ENCODE data around the gene MLLT1.
"Not testable (repeated sequence)": the region's sequence is repeated elsewhere in the genome, so short reads cannot be mapped to it uniquely, and the experiment has no call there.

Gene MLLT1, protein sequence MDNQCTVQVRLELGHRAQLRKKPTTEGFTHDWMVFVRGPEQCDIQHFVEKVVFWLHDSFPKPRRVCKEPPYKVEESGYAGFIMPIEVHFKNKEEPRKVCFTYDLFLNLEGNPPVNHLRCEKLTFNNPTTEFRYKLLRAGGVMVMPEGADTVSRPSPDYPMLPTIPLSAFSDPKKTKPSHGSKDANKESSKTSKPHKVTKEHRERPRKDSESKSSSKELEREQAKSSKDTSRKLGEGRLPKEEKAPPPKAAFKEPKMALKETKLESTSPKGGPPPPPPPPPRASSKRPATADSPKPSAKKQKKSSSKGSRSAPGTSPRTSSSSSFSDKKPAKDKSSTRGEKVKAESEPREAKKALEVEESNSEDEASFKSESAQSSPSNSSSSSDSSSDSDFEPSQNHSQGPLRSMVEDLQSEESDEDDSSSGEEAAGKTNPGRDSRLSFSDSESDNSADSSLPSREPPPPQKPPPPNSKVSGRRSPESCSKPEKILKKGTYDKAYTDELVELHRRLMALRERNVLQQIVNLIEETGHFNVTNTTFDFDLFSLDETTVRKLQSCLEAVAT

DNA sequence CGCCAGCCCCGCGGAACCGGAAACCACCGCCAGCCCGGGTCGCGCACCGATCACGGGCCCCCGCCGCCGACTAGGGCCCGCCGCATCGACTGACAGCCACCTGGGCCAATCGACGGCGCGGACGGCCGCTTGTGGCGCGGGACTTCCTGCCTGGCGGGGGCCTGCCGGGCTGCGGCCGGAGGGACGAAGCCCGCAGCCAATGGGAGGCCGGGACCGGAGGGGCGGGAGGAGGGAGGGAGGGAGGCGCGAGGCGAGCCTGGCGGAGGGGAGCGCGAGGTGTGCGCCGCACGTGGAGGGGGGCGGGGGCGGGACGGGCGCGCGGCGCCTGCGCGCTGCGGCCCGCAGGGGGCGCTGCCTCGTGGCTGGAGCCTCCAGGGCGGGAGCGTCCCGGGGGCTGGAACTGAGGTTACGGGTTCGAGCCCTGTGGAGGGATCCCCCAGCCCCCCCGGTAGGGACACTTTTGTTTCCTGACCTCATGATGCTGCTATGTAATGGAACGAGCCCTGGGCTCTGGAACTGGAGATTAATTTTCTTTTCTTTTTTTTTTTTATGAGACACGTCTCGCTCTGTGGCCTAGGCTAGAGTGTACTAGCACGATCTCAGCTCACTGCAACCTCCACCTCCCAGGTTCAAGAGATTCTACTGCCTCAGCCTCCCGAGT, at the start of gene MLLT1:
Gene MLLT1, minus strand, starts transcription at position 45 of the 661 bp plus-strand sequence. CDS start 191 bp downstream, outside the sequence.
- peak; percentile 65 to 98 (median 92) for DNase-seq

DNA sequence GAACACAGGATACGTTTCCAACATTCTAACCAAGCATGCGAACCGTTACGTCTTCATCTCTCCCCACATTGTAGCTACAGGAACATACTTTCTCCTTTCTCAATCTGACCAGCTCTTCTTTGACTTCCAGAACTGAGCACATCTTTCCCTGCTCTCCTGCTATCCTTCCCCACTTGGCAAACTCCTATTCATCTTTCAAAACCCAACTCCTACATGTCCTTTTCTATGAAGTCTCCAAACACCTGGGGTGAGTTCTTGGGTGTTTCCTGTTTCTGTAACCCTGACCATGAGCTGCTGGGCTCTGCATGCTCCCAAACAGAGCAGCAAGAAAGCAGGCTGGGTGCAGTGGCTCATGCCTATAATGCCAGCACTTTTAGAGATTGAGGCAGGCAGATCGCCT, 47.0 kb upstream of the MLLT1 start:
- no peak for DNase-seq

DNA sequence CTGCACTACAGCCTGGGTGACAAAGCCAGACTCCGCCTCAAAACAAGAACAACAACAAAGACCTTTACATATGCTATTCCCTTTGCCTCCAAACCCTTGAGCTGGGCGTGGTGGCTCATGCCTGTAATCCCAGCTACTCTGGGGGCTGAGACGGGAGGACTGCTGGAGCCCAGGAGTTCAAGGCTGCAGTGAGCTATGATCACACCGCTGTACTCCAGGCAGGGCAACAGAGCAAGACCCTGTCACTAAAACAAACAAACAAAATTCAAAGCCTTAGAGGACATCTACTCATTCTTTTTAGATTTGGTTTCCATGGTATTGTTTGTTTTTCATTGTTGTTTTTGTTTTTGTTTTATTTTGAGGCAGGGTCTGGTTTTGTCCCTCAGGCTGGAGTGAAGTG, 45.8 kb upstream of the MLLT1 start:
- DNase-seq = no peak

DNA sequence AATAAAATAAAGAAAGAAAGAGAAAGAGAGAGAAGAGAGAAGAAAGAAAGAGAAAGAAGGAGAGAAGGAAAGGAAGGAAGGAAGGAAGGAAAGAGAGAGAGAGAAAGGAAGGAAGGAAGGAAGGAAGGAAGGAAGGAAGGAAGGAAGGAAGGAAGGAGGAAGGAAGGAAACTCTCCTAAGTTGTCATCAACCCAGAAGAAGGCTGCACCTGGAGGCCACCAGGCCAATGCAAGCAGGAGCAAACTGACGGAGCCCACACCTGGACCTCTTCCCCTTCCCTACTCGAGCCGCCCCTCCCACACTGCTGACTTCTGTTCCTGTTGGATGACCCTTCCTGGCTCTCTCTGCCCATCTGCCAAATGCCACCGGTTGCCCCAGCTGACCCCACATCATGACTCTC, 45.0 kb upstream of the MLLT1 start:
- DNase-seq = no peak

DNA sequence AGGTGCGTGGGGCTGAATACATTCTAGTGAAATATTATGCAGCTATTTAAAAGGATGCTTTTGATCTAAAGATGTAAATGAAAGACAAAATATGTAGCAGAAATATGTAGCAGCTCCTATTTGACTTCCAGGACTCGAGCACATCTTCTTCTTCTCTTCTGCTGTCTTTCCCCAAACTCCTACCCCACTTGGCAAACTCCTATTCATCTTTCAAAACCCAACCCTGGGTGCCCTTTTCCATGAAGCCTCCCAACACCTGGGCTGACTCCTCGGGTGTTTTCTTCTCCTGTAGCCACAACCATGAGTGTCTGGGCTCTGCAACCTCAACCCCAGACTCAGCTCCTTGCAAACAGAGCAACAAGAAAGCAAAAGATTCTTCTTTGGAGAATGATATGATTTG, 42.5 kb upstream of the MLLT1 start:
- DNase-seq = no peak

DNA sequence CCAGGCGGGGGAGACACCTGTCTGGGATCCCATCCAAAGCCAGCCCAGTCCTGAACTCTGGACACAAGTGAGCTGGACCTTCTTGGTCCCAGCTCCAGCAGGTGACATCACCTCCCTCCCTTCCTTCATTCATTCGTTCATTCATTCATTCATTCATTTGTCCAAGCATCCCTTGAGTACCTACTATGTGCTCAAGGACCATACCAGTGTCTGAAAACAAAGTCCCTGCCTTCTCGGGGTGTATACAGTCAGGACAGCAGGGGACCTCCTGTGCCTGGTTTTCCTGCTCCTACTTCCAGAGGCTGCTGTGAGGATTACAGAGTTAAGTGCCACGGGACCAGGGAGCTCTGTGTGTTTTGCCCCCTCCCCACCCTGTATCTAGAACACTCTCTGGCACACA, 39.6 kb upstream of the MLLT1 start:
- no peak for DNase-seq

DNA sequence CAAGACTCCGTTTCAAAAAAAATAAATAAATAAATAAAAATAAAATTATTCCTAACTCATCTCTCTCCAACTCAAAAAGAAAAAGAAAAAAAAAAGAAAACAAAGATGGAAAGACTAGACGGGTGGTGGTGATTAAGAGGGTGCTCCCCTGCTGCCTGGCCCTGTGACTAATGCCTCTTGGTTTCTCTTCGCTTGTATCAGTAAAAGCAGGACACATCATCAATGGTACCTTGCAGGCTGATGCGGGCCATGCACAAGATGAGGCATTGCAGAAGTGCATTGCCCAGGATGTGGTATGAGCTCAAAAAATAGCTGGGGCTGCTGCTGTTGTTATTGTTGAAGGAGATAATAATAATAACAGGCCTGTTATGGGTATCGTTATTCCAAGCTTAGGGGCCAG, 39.0 kb upstream of the MLLT1 start:
- no peak for DNase-seq

DNA sequence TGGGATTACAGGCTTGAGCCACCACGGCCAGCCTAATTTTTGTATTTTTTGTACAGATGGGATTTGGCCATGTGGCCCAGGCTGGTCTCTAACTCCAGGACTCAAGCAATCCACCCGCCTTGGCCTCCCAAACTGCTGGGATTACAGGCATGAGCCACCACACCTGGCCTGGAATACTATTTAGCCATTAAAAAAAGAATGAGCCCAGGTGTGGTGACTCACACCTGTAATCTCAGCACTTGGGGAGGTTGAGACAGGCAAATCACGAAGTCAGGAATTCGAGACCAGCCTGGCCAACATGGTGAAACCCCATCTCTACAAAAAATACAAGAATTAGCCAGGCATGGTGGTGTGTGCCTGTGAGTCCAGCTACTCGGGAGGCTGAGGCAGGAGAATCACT, 35.9 kb upstream of the MLLT1 start:
- not testable (repeated sequence) for DNase-seq

DNA sequence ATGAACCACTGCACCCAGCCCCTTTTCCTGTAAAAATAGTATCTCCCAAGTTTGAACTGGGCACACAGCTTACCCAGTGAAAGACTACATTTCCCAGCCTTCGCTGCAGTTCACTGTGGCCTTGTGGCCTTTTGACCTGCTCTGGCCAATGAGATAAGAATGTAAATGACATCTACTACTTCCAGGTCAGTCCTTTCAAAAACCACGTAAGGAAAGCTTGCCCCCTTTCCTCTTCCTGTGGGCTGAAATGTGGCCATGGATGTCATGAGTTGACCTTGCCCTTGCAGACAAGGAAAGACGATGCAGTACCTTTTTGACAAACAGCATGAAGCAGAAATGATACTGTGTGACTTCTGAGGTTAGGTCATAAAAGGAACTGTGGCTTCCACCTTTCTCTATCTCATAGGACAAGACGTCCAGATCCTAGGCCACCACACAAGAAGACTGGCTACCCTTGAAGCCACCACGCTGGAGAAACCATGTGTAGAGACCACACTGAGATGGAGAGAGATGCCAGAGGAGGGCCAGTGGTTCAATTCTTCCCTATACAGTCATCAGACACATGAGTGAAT, 33.7 kb upstream of the MLLT1 start:
- no peak for DNase-seq

DNA sequence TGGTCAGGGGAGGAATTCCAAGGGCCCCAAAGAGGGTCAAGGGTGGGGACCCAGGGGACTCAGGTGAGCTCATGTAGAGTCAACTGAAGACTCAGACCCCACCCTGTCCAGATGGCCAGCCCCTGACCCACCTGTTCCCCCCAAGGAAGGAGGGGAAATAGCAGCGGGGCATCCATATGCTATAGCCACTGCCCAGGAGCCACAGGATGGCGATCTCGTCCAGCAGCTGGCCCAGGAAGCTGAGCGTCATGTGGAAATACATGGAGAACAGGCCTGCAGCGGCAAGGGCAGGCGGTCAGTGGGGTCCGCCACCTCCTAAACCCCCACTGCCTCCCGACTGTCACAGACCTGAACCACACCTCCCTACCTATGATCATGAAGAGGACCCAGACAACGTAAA, 32.2 kb upstream of the MLLT1 start:
- no peak for DNase-seq

DNA sequence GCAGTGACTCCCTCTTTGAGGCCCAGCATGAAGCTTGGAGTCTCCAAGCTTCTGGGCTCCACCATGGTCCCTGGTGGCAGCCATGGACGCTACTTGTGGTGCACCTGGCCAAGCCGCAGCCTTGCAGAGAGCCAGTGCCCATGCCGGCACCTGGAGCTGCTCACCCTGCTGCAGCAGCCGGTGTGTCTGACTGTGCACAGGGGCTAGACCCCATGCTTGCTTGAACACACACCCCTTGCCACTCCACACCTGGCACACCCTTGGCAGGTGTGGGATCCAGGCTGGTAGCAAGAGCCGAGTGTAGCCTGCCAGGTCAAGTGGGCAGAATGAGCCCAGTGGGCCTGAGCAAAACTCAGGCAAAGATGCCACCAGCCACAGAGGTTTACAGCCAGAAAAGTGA, 18.6 kb upstream of the MLLT1 start:
- DNase-seq = no peak

DNA sequence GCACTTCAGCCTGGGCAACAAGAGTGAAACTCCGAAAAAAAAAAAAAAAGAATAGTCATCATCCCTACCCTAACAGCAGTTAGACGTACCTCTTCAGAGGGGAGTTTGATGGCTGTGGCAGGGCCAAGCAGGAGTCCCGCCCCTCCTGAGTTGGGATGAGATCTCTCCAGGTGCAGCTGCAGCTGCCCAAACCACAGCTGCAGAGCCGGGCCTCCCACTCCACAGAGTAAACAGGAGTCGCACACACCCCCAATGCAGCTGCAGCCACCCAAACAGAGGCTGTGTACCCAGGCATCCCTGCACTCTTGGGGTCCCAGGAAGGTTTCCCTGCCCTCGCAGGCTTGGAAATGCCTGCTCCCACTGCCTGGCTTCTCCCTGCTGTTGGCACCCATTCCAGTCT, 17.4 kb upstream of the MLLT1 start:
- DNase-seq = no peak

DNA sequence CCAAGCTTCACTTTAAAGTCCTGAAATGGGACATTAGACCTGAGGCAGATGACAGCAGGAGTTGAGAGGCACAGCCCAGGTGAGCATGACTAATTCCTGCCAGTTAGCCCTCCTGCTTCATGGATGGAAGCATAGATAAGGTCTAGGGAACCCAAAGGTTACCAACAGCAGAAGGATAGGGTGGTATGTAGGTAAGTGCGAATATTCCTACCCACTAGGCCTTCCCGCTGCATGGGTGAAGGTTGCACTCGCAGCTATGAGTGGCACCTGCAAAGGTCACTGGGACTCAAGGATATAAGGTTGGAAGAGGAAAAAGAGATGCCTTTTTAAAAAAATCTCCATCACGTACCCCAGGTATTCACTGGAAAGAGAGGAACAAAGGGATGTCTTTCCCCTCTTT, 12.2 kb upstream of the MLLT1 start:
- DNase-seq = no peak

DNA sequence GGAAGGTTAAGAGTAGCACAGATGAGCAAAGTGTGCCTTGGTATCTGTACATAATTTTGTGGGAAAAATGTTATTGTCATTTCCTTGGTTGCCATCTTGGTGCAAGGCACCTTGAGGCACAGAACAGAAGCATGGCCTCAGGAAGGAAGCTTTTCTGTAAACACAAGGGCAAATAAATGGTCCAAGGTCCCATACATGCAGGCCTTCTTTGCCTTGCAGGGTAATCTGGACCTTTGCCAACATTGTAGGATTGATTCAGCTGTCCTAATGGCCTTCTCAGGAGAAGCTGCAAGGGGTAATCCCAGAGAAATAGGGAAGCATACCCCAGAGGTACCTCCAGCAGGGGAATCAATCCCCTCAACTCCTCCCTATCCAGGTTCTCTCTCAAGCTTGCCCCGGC, 9.0 kb upstream of the MLLT1 start:
- no peak for DNase-seq

DNA sequence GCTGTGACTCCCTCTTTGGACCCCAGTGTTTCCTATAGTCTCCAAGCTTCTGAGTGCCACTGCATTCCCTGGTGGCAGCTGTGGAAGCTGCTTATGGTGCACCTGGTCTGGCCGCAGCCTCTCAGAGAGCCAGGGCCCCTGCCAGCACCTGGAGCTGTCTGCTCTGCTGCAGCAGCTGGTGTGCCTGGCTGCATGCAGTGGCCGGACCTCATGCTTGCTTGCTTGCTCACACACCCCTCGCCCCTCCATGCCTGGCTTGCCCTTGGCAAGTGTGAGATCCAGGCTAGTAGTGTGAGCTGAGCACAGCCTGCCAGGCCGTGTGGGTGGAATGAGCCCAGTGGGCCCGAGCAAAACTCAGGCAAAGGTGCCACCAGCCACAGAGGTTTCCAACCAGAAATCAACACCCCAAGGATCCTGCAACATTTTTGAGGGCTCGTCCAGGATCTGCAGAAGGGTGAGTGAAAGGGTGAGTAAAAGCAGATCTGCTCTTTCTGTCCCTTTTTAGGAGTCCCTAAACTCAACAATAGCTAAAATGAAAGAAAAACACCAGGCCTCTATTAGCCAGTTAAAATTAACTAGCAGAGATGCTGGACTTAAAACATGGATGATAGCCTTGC, 7.6 kb upstream of the MLLT1 start:
- DNase-seq = no peak

DNA sequence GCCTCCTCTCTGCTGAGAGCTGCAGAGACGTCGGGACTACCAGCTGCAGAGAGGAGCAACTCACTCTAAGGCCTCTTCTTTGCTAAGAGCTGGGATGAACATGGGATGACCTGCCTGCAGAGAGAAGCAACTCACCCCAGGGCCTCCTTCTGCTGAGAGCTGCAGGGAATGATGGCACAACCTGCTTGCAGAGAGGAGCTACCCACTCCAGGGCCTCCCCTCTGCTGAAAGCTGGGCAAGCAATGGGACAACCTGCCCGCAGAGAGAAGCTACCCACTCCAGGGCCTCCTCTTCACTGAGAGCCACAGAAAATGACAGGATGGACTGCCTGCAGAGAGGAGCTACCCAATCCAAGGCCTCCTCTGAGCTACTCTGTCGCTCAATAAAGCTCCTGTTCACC, 6.9 kb upstream of the MLLT1 start:
- DNase-seq = no peak

DNA sequence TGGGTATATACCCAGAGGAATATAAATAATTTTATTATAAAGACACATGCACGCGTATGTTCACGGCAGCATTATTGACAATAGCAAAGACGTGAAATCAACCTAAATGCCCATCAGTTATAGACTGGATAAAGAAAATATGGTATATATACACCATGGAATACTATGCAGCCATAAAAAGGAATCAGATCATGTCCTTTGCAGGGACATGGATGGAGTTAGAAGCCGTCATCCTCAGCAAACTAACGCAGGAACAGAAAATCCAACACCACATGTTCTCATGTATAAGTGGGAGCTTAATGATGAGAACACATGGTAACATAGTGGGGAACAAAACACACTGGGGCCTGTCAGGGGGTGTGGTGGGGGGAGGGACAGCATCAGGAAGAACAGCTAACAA, 2.6 kb upstream of the MLLT1 start:
- DNase-seq = not testable (repeated sequence)

DNA sequence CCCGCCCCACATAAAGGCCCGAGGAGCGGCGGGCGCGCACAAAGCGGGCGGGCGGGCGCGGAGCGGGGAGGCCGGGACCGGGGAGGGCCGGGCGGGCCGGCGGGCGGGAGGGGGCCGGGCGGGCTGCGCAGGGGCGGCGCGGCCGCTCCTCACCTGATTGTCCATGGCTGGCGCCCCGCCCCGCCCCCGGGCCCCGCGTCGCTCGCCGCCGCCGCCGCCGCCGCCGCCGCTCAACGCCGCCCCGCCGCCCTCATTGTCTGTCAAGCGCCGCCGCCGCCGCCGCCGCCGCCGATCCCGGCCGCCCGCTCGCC, 200 bp downstream of the MLLT1 start:
- DNase-seq = no peak

DNA sequence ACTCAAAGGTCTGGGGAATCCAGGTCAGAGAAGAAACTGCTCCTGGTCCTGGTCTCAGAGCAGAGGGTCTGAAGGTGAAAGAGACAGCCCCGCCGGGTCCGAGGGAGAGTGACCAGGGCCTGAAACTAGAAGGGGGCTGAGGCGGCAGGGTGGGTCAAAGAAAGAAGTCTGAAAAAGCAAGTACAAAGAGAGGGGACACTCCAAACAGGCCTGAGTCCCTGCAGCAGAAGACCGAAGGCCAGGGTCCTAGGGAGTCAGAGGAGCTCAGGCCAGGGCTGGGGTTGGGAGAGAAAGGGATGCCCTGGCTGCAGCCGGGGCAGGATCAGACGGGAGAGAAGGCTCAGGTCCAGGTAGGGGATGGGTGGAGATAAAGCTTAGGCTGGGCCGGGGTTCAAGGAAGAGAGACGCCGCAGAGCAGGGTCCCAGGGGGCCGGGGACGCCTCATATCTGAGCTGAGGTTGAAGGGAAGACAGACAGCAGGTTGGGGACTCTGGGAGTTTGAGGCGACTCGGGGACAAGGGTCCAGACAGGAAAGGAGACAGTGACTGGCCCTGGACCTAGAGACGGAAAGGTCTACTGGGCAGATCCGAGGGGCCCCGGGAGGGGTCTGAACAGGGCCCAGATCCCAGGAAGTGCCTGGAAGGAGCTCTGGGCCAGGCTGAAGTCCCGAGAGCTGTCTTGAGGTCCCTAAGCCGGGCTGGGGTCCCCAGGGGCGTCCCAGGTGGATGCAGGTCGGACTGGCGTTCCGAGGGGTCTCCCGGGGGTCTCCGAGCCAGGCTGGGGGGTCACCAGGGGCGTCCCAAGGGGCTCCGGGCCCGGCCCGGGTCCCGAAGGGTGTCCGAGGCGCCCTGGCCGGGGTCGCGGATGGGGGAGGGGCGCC, 795 bp downstream of the MLLT1 start:
- no peak for DNase-seq

DNA sequence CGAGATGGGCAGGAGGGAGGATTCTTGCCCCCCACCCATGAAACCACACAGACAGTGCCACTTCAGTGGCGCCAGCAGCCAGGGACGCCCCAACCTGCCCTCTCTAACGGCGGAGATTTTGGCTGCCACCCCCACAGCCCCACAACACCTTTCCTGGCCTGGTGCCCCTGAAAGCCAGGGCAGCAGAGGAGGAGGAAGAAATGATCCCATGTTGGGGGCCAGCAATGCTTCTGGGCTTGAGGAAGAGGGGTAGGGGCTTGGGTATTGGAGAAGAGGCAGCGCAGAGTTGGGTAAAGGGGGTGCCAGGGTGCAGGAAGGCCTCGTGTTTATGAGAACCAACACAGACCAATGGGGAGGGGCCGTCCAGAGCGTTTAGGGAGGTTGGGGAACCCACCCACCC, 1.7 kb downstream of the MLLT1 start:
- DNase-seq = no peak

DNA sequence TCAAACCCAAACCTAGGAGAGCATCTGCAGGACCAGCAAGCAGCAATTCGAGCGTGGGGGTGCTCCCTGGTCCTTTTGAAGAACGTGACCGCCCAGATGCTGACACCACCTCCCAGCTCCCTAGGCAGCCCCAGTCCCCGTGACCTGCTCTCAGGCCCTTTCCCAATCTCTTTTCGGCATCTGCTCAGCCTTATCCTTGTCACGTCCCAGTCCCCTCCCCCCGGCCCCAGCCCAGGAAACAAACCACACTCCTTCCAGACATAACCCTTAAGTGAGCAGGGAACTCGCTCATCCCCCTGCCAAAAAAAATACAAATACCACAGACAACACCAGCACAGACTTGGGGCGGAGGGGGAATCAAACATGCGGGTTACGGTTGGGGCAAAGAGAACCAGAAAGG, 3.3 kb downstream of the MLLT1 start:
- no peak for DNase-seq

DNA sequence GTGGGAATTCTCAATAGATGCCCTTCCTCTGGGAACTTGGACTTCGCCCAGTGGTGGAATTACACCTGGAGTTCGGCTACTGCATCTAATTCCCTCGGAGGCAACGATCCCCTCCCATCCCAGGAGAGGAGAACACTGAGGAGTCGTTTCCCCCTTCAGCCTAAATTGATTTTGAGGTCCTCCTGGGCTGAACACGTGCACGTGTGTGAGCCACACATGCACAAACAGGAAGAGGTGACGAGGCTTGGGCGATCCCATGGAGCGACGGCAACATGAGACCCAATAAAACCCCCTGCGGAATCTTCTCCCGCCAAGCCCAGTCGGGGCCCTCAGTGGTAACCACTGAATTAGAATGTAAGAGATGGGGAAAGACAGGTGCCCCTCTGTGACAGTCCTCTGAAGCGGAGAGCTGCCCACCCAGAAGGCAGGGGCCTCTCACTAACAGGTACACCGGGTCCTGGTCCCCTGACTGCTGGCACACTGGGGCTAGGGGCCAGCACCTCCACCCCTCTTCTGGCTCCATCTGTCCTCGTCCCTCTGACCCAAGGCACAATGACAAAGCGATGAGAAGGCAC, 4.5 kb downstream of the MLLT1 start:
- no peak for DNase-seq
